Esophagus muscularis mucosa (tissue), 4 donors: ENCODE results near the gene DRC7. TPM values are rescaled to one million over a fixed set of nuclear protein-coding genes. Genes with fewer than 3 reads are reported as not detected.

Experiments
- DNase-seq: peaks from one replicate; pipeline ENCODE4 v3.0.0-alpha.2; 2017; ENCODE audit errors: extremely low spot score
- H3K27ac ChIP-seq, 4 donors: fragments of 200-600 bp; sonication (generic); replicated peaks in 1 of 4; 1 replicate in 3 of 4; 2 replicates in 1 of 4; pipeline ENCODE4 v1.5.1; 2016 to 2019; ENCODE audit warnings: mild to moderate bottlenecking in 1 of 4
- H3K27me3 ChIP-seq, 4 donors: fragments of 200-600 bp; sonication (generic); one replicate each; pipeline versions ENCODE4 v1.5.1 to v1.6.0; 2016 to 2019
- H3K36me3 ChIP-seq, 4 donors: fragments of 200-600 bp; sonication (generic); one replicate each; pipeline ENCODE4 v1.5.1; 2016 to 2019
- H3K4me1 ChIP-seq, 4 donors: fragments of 200-600 bp; sonication (generic); one replicate each; pipeline ENCODE4 v1.5.1; 2016 to 2019
- H3K4me3 ChIP-seq, 4 donors: fragments of 200-600 bp; sonication (generic); 1 replicate in 2 of 4; 2 replicates in 2 of 4; pipeline ENCODE4 v1.5.1; 2016 to 2019; ENCODE audit warnings: mild to moderate bottlenecking in 4 of 4, moderate library complexity in 1 of 4
- H3K9me3 ChIP-seq, 4 donors: fragments of 200-600 bp; sonication (generic); 1 replicate in 3 of 4; 2 replicates in 1 of 4; pipeline ENCODE4 v1.5.1; 2016 to 2019
- CTCF ChIP-seq, 3 experiments: fragments of 200-600 bp in 2 of 3; fragments of 450-650 bp in 1 of 3; sonication (generic) in 2 of 3; IDR thresholded peaks; one replicate each; pipeline ENCODE4 v1.5.1; 2017 to 2019; ENCODE audit warnings: antibody characterized with exemption in 3 of 3, mild to moderate bottlenecking in 2 of 3, moderate library complexity in 1 of 3
- EP300 ChIP-seq: sonication (generic); formaldehyde crosslinking; IDR thresholded peaks from one replicate; pipeline ENCODE4 v1.6.1; 2017; ENCODE audit warnings: antibody characterized with exemption
- POLR2A ChIP-seq: fragments of 450-650 bp; IDR thresholded peaks from one replicate; pipeline ENCODE4 v1.6.1; 2017; ENCODE audit warnings: antibody characterized with exemption, moderate library complexity, mild to moderate bottlenecking, low read depth
- POLR2AphosphoS5 ChIP-seq, 2 donors: sonication (generic); formaldehyde crosslinking; IDR thresholded peaks; one replicate each; pipeline ENCODE4 v1.6.1; 2017; ENCODE audit warnings: antibody characterized with exemption in 2 of 2
- WGBS: methylation state at CpG from one replicate; pipeline ENCODE4 v1.1.5; 2018; 5-methylcytosine and 5-hydroxymethylcytosine counted together
- intact Hi-C: fragments of 100-400 bp; cut with DNase I; formaldehyde crosslinking; loops from one replicate; pipeline ENCODE4 v1.15.1; 2023
- total RNA-seq, 4 donors: library from RNA; depleted of rRNA; stranded (reverse); fragments of >200 nt; gene quantifications; one replicate each; pipeline versions ENCODE4 v1.1.0 to v1.2.1, GENCODE V29; 2016

Gene DRC7
- total RNA-seq, 4 donors from 2014 or later, result under 0.01 to 0.17 TPM; not detected in 2

DNA sequence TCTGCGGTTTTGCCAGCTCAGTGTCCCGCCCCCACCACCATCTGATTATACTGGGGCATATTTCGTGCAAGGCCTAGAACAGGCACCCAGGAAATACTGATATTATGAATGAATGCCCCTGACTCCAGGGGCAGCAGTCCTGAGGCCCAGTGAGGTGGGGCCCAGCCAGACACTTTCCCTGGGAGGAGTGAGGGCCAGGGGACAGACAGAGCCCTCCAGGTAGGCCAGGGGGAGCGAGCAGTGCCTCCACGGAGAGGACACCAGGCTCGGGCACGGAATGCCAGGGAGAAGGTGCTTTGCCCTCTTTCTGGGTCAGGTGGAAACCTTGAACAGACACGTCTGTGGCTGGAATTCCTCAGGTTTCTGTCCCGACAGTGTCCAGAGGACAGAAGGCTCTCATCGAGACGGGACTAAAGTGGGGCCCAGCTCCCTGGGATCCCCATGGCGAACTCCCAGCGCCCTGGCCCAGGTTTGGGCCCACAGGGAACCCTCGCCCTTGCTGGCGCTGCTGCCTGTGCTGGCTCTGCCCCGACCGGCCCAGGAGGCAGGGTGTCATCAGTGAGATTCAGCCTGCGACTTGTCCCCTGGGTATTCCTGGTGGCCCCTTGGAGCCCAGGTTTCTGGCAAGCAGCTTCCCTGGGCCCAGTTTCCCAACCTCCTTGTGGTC is 45.3 kb downstream of the DRC7 start:
- Histone ChIP-seq H3K36me3 (peaks cover 0 to 42% (median 25%) of the 10 kb centered on the region in 4 donors), H3K27ac (no peak overlapping the region), H3K27me3 (no peaks in the 10 kb centered on the region), H3K4me1 (peaks cover 17 to 29% (median 21%) of the 10 kb centered on the region in 4 donors), H3K9me3 (no peaks in the 10 kb centered on the region), H3K4me3 (no peak overlapping the region)
- intact Hi-C loops, result loop anchor here (10.0 kb wide), 2 partner anchors 245 to 385 kb away; partner anchors contain the start of gene CFAP20
- WGBS, result 89% methylated on average over 9 of the region's 18 CpGs
- TF ChIP-seq POLR2AphosphoS5 (IDR thresholded peaks at IDR 0.05), result no peak
- no peak for TF ChIP-seq CTCF (IDR thresholded peaks at IDR 0.05)
- TF ChIP-seq EP300, result no peak
- no peak for DNase-seq

- Histone ChIP-seq H3K27me3 (no peaks in the 10 kb centered on the region), H3K27ac (no peak overlapping the region), H3K9me3 (no peaks in the 10 kb centered on the region), H3K4me3 (no peak overlapping the region), H3K4me1 (peaks cover 17 to 29% (median 21%) of the 10 kb centered on the region in 4 donors), H3K36me3 (peaks cover 0 to 44% (median 26%) of the 10 kb centered on the region in 4 donors)
- WGBS, result 96% methylated on average over 22 of the region's 24 CpGs
- TF ChIP-seq EP300, result no peak
- no peak for TF ChIP-seq CTCF (IDR thresholded peaks at IDR 0.05)
- no peak for TF ChIP-seq POLR2AphosphoS5 (IDR thresholded peaks at IDR 0.05)
- no peak for TF ChIP-seq POLR2A
- intact Hi-C loops, result no loop called here
- DNase-seq, result no peak
These were observed 45.9 kb downstream of the DRC7 start for GRCh38 chr16:57740423-57741071.

DNA sequence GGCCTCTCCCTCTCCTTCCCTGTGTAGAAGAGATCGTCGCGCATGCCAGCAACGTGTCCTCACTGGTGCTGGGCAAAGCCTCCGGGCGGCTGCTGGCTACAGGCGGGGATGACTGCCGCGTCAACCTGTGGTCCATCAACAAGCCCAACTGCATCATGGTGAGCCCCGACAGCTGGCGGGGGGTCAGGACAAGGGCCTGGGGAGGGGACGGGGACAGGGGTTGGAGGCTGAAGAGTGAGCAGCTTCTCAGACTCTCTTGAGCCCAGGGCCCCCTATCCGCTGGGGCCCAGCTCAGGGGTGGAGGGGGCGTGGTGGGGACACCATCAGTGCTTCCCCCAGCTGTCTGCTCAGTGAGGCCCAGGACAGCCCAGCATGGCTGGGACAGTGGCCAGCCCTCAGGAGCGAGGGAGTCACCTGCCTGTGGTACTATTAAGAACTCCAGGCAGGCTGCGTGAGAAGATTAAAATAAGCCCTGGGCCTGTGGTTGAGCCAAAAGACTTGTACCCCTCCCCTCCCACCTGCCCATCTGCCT is 47.1 kb downstream of the DRC7 start:
- intact Hi-C loops, result no loop called here
- TF ChIP-seq EP300 (no peak), POLR2A (no peak), POLR2AphosphoS5 (IDR thresholded peaks at IDR 0.05) (no peak), CTCF (IDR thresholded peaks at IDR 0.05) (no peak)
- WGBS, result 92% methylated on average over 10 of the region's 16 CpGs
- H3K27me3 ChIP-seq, result no peaks in the 10 kb centered on the region
- H3K4me1 ChIP-seq, result peaks cover 7 to 19% (median 13%) of the 10 kb centered on the region in 4 donors
- DNase-seq, result no peak
- no peak overlapping the region for H3K4me3 ChIP-seq
- H3K27ac ChIP-seq, result no peak overlapping the region
- peaks cover 0 to 45% (median 28%) of the 10 kb centered on the region in 4 donors for H3K36me3 ChIP-seq
- no peaks in the 10 kb centered on the region for H3K9me3 ChIP-seq

GRCh38 chr16:57742543-57742942 is 47.9 kb downstream of the DRC7 start:
- H3K36me3 ChIP-seq, result peaks cover 0 to 53% (median 35%) of the 10 kb centered on the region in 4 donors
- no peaks in the 10 kb centered on the region for H3K27me3 ChIP-seq
- H3K9me3 ChIP-seq, result no peaks in the 10 kb centered on the region
- TF ChIP-seq POLR2AphosphoS5 (IDR thresholded peaks at IDR 0.05) (no peak), EP300 (no peak), CTCF (IDR thresholded peaks at IDR 0.05) (no peak), POLR2A (no peak)
- H3K27ac ChIP-seq, result no peak overlapping the region
- H3K4me3 ChIP-seq, result no peak overlapping the region
- intact Hi-C loops, result no loop called here
- DNase-seq, result no peak
- 80% methylated on average over 4 of the region's 4 CpGs for WGBS
- peaks cover 0 to 11% (median 7%) of the 10 kb centered on the region in 4 donors for H3K4me1 ChIP-seq
